ENCODE measurements around the gene NLRP5. TPM values are rescaled to one million over a fixed set of nuclear protein-coding genes. Genes with fewer than 3 reads are reported as not detected.

Gene NLRP5
- polyA plus RNA-seq, 1 of the 3 experiments (the other 2 are of a cell fraction) = not detected

DNA sequence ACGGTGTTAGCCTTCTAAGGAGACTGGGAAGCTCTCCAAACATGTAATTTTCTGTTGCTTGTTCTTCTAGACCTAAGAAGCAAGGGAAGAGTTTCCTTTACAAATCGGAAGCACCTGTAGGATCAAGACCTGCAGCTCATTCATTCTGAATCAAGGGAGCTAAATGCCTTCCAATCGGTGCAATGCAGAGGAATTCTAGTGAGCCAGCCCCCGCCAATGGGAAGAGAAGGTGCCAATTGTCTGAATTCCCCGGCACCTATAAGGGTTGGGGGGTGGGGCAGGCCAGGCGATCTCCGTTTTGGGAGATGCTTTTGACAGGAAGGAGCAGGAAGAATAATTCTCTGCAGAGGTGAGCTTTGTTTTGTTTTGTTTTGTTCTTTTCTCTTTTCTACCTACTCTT lies 47.4 kb upstream of the NLRP5 start:
- CTCF ChIA-PET = interaction anchor here (1.0 kb wide), 1 partner anchor 10 kb away, joined by 3 read pairs; no protein-coding TSS in a partner anchor
- POLR2A ChIA-PET = no interaction called here
- Histone ChIP-seq H3K36me3 (replicated peaks in 1 of 2; ENCODE audit: control insufficient read depth in 1 of 2, insufficient read depth in 2 of 2, low read length in 1 of 2) (no peaks in the 10 kb centered on the region), H3F3A (replicated peaks; ENCODE audit: insufficient read depth) (no peaks in the 10 kb centered on the region), H3K9ac (no peak overlapping the region), H4K20me1 (ENCODE audit: insufficient read depth) (no peaks in the 10 kb centered on the region), H2AFZ (ENCODE audit: low read depth) (no peak overlapping the region), H3K4me2 (no peak overlapping the region), H3K4me1 (ENCODE audit: control insufficient read depth in 1 of 2, insufficient read depth in 2 of 2, low read depth in 1 of 2, low read length in 1 of 2) (no peaks in the 10 kb centered on the region), H3K9me3 (no peaks in the 10 kb centered on the region), H3K27me3 (ENCODE audit: insufficient read depth) (peaks cover 52% of the 10 kb centered on the region), H3K4me3 (ENCODE audit: low read depth in 2 of 2, low read length in 1 of 2) (no peak overlapping the region), H3K79me2 (ENCODE audit: insufficient read depth) (no peaks in the 10 kb centered on the region), H3K9me2 (no peaks in the 10 kb centered on the region), H3K27ac (ENCODE audit: low read depth in 2 of 2, low read length in 1 of 2) (no peak overlapping the region)
- TF ChIP-seq PBX3 (IDR thresholded peaks at IDR 0.05) (no peak), NFIC (IDR thresholded peaks at IDR 0.05; ENCODE audit: borderline replicate concordance) (no peak), CTCF (IDR thresholded peaks at IDR 0.05) (no peak), RCOR1 (IDR thresholded peaks at IDR 0.05; ENCODE audit: low read length) (no peak), TAF1 (IDR thresholded peaks at IDR 0.05; ENCODE audit: borderline replicate concordance, low read depth, low read length) (no peak), USF1 (IDR thresholded peaks at IDR 0.05; ENCODE audit: borderline replicate concordance, low read depth) (no peak), CHD2 (IDR thresholded peaks at IDR 0.05; ENCODE audit: low read length, partially characterized antibody) (no peak), REST (IDR thresholded peaks at IDR 0.05; ENCODE audit: low read depth, low read length) (no peak), MEF2A (IDR thresholded peaks at IDR 0.05; ENCODE audit: borderline replicate concordance, low read depth) (no peak), FOSL2 (IDR thresholded peaks at IDR 0.05; ENCODE audit: borderline replicate concordance, low read depth) (no peak), EZH2phosphoT487 (IDR thresholded peaks at IDR 0.05; ENCODE audit: borderline replicate concordance, low read depth) (no peak), GATA2 (CRISPR knock-in tag; IDR thresholded peaks at IDR 0.05) (no peak), IRF3 (IDR thresholded peaks at IDR 0.05; ENCODE audit: low read depth, low read length) (no peak), USF2 (IDR thresholded peaks at IDR 0.05; ENCODE audit: borderline replicate concordance, low read depth, low read length) (no peak), FOXJ3 (CRISPR knock-in tag; IDR thresholded peaks at IDR 0.05) (no peak), YY1 (IDR thresholded peaks at IDR 0.05; ENCODE audit: low read depth) (no peak), RAD21 (IDR thresholded peaks at IDR 0.05; ENCODE audit: low read length) (no peak), EP300 (IDR thresholded peaks at IDR 0.05; ENCODE audit: borderline replicate concordance in 1 of 2, low read depth in 1 of 2, low read length in 1 of 2) (no peak), TCF12 (IDR thresholded peaks at IDR 0.05) (no peak)
- TF ChIP-seq, protein P1, sequence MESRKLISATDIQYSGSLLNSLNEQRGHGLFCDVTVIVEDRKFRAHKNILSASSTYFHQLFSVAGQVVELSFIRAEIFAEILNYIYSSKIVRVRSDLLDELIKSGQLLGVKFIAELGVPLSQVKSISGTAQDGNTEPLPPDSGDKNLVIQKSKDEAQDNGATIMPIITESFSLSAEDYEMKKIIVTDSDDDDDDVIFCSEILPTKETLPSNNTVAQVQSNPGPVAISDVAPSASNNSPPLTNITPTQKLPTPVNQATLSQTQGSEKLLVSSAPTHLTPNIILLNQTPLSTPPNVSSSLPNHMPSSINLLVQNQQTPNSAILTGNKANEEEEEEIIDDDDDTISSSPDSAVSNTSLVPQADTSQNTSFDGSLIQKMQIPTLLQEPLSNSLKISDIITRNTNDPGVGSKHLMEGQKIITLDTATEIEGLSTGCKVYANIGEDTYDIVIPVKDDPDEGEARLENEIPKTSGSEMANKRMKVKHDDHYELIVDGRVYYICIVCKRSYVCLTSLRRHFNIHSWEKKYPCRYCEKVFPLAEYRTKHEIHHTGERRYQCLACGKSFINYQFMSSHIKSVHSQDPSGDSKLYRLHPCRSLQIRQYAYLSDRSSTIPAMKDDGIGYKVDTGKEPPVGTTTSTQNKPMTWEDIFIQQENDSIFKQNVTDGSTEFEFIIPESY (IDR thresholded peaks at IDR 0.05; ENCODE audit: borderline replicate concordance, low read depth) = no peak
- DNase-seq = no peak
- WGBS (ENCODE audit: low lambda C conversion rate) = 9% methylated on average over 7 of the region's 7 CpGs
